Peyer's patch (tissue), 4 donors: ENCODE results near the gene PLXDC1. TPM values are rescaled to one million over a fixed set of nuclear protein-coding genes. Genes with fewer than 3 reads are reported as not detected.

ENCODE experiments used
- DNase-seq, 3 donors: peaks; one replicate each; pipeline ENCODE4 v3.0.0-alpha.2; 2017 to 2019
- H3K27ac ChIP-seq, 4 donors: fragments of 200-600 bp; sonication (generic); one replicate each; pipeline ENCODE4 v1.5.1; 2016 to 2019
- H3K27me3 ChIP-seq, 2 donors: fragments of 200-600 bp; sonication (generic); one replicate each; pipeline ENCODE4 v1.5.1; 2019
- H3K36me3 ChIP-seq, 3 donors: fragments of 200-600 bp; sonication (generic); one replicate each; pipeline ENCODE4 v1.5.1; 2016 to 2019
- H3K4me1 ChIP-seq, 4 donors: fragments of 200-600 bp; sonication (generic); one replicate each; pipeline ENCODE4 v1.5.1; 2016 to 2019
- H3K4me3 ChIP-seq, 4 donors: fragments of 200-600 bp; sonication (generic); 1 replicate in 3 of 4; 2 replicates in 1 of 4; pipeline ENCODE4 v1.5.1; 2016 to 2019; ENCODE audit warnings: mild to moderate bottlenecking in 1 of 4
- H3K9me3 ChIP-seq, 4 donors: fragments of 200-600 bp; sonication (generic); one replicate each; pipeline ENCODE4 v1.5.1; 2016 to 2019; ENCODE audit warnings: mild to moderate bottlenecking in 1 of 4
- CTCF ChIP-seq, 6 experiments: fragments of 450-650 bp in 4 of 6; fragments of 200-600 bp in 2 of 6; sonication (generic) in 1 of 6; IDR thresholded peaks; one replicate each; pipeline ENCODE4 v1.5.1; 2017 to 2019; ENCODE audit warnings: antibody characterized with exemption in 6 of 6, mild to moderate bottlenecking in 3 of 6, moderate library complexity in 1 of 6
- POLR2A ChIP-seq, 2 donors: fragments of 450-650 bp; IDR thresholded peaks; one replicate each; pipeline ENCODE4 v1.5.1; 2017; ENCODE audit warnings: antibody characterized with exemption in 2 of 2, mild to moderate bottlenecking in 2 of 2, moderate library complexity in 2 of 2
- total RNA-seq, 4 donors: library from RNA; depleted of rRNA; stranded (reverse); fragments of >200 nt; gene quantifications; one replicate each; pipeline ENCODE4 v1.1.0, GENCODE V29; 2016

PLXDC1 gene
- total RNA-seq, 4 donors from 2014 or later = 14.5 to 34.7 (median 18.2) TPM

GRCh38 chr17:39197380-39198185 is 46.1 kb upstream of the PLXDC1 start, which contains the start of gene CACNB1:
Gene CACNB1 (minus strand): TSS chr17:39197669. CDS start chr17:39197495, 174 bp downstream.
- TF ChIP-seq POLR2A (IDR thresholded peaks at IDR 0.05) = peak in 1 of 2 donors; percentile 25
- no peak for TF ChIP-seq CTCF (IDR thresholded peaks at IDR 0.05)
- no peaks in the 10 kb centered on the region for H3K27me3 ChIP-seq
- peaks cover 0 to 14% (median 0%) of the 10 kb centered on the region in 3 donors for H3K36me3 ChIP-seq
- no peaks in the 10 kb centered on the region for H3K9me3 ChIP-seq
- peak within 1 kb of the TSS; percentile 52 to 79 (median 65) for H3K27ac ChIP-seq
- H3K4me3 ChIP-seq = peak within 1 kb of the TSS; percentile 62 to 72 (median 68)
- peaks cover 0 to 30% (median 21%) of the 10 kb centered on the region in 4 donors for H3K4me1 ChIP-seq
- DNase-seq = peak; percentile 74 to 87 (median 76)

GRCh38 chr17:39196808-39197291 is 45.4 kb upstream of the PLXDC1 start:
- TF ChIP-seq CTCF (IDR thresholded peaks at IDR 0.05) (no peak), POLR2A (IDR thresholded peaks at IDR 0.05) (no peak)
- peak in 1 of 3 donors; percentile 55 for DNase-seq
- Histone ChIP-seq H3K27ac (peak overlapping the region; percentile 52 to 79 (median 65)), H3K36me3 (peaks cover 0 to 7% (median 0%) of the 10 kb centered on the region in 3 donors), H3K4me3 (peak overlapping the region; percentile 62 to 72 (median 68)), H3K4me1 (peaks cover 0 to 27% (median 20%) of the 10 kb centered on the region in 4 donors), H3K27me3 (no peaks in the 10 kb centered on the region), H3K9me3 (no peaks in the 10 kb centered on the region)

GRCh38 chr17:39196241-39196807 is 44.9 kb upstream of the PLXDC1 start:
- peak in 1 of 3 donors; percentile 22 for DNase-seq
- TF ChIP-seq CTCF (IDR thresholded peaks at IDR 0.05) (no peak), POLR2A (IDR thresholded peaks at IDR 0.05) (no peak)
- Histone ChIP-seq H3K4me3 (peak overlapping the region; percentile 62 to 72 (median 68)), H3K4me1 (peaks cover 0 to 22% (median 17%) of the 10 kb centered on the region in 4 donors), H3K9me3 (no peaks in the 10 kb centered on the region), H3K27me3 (no peaks in the 10 kb centered on the region), H3K36me3 (peaks cover 0 to 2% (median 0%) of the 10 kb centered on the region in 3 donors), H3K27ac (peak overlapping the region in 3 of 4 donors; percentile 5 to 79 (median 52))

- TF ChIP-seq POLR2A (IDR thresholded peaks at IDR 0.05) (no peak), CTCF (IDR thresholded peaks at IDR 0.05) (no peak)
- DNase-seq = peak in 2 of 3 donors; percentile 40 to 69
- Histone ChIP-seq H3K36me3 (no peaks in the 10 kb centered on the region), H3K27me3 (no peaks in the 10 kb centered on the region), H3K4me3 (no peak overlapping the region), H3K27ac (peak overlapping the region in 2 of 4 donors; percentile 5 to 79), H3K4me1 (peaks cover 0 to 16% (median 14%) of the 10 kb centered on the region in 4 donors), H3K9me3 (no peaks in the 10 kb centered on the region)
Measured at GRCh38 chr17:39195568-39196160, 44.2 kb upstream of the PLXDC1 start.

- peaks cover 0 to 16% (median 14%) of the 10 kb centered on the region in 4 donors for H3K4me1 ChIP-seq
- no peaks in the 10 kb centered on the region for H3K9me3 ChIP-seq
- TF ChIP-seq CTCF (IDR thresholded peaks at IDR 0.05) (no peak), POLR2A (IDR thresholded peaks at IDR 0.05) (no peak)
- no peak overlapping the region for H3K27ac ChIP-seq
- H3K27me3 ChIP-seq = no peaks in the 10 kb centered on the region
- H3K36me3 ChIP-seq = peaks cover 0 to 2% (median 0%) of the 10 kb centered on the region in 3 donors
- no peak for DNase-seq
- H3K4me3 ChIP-seq = no peak overlapping the region
Measured at GRCh38 chr17:39194985-39195524, 43.6 kb upstream of the PLXDC1 start.
